Prostate gland (tissue), 2 donors: Measurements from ENCODE around the gene ERICH6B. TPM values are rescaled to one million over a fixed set of nuclear protein-coding genes. Genes with fewer than 3 reads are reported as not detected.

Experiments
- DNase-seq: peaks from one replicate; pipeline ENCODE4 v3.0.0-alpha.2; 2019; ENCODE audit warnings: low spot score
- H3K27ac ChIP-seq, 2 donors: fragments of 200-600 bp; sonication (generic); 2 replicates each; pipeline ENCODE4 v1.5.1; 2017 to 2019
- H3K27me3 ChIP-seq: fragments of 200-600 bp; sonication (generic); replicated peaks from 2 replicates; pipeline ENCODE4 v1.5.1; 2019; ENCODE audit not compliant: insufficient read depth
- H3K36me3 ChIP-seq, 2 donors: fragments of 200-600 bp; sonication (generic); 1 replicate in 1 of 2; 2 replicates in 1 of 2; pipeline versions ENCODE4 v1.5.1 to v1.8.1; 2017 to 2019
- H3K4me1 ChIP-seq: fragments of 200-600 bp; sonication (generic); replicated peaks from 2 replicates; pipeline ENCODE4 v1.5.1; 2019
- H3K4me3 ChIP-seq, 2 donors: fragments of 200-600 bp; sonication (generic); 2 replicates each; pipeline ENCODE4 v1.5.1; 2017 to 2019
- H3K9me3 ChIP-seq: fragments of 200-600 bp; sonication (generic); 2 replicates; pipeline ENCODE4 v1.5.1; 2017
- CTCF ChIP-seq, 4 experiments: fragments of 200-600 bp in 2 of 4; fragments of 450-650 bp in 2 of 4; sonication (generic) in 2 of 4; IDR thresholded peaks; 1 replicate in 3 of 4; 2 replicates in 1 of 4; pipeline ENCODE4 v1.5.1; 2016 to 2019; ENCODE audit warnings: antibody characterized with exemption in 4 of 4, mild to moderate bottlenecking in 2 of 4, moderate library complexity in 2 of 4
- POLR2A ChIP-seq: fragments of 450-650 bp; IDR thresholded peaks from one replicate; pipeline ENCODE4 v1.6.1; 2016; ENCODE audit warnings: antibody characterized with exemption, mild to moderate bottlenecking
- POLR2AphosphoS5 ChIP-seq: sonication (generic); formaldehyde crosslinking; IDR thresholded peaks from one replicate; pipeline ENCODE4 v1.6.1; 2017; ENCODE audit warnings: antibody characterized with exemption
- WGBS: methylation state at CpG from one replicate; pipeline ENCODE4 v1.1.5; 2018; 5-methylcytosine and 5-hydroxymethylcytosine counted together
- intact Hi-C: fragments of 100-400 bp; cut with DNase I; formaldehyde crosslinking; loops from one replicate; pipeline ENCODE4 v1.14.2; 2022
- total RNA-seq, 2 donors: library from RNA; depleted of rRNA; stranded (reverse); fragments of >200 nt; gene quantifications; one replicate each; pipeline ENCODE4 v1.1.0, GENCODE V29; 2016

ERICH6B gene
- total RNA-seq, 2 donors from 2014 or later: not detected

- Histone ChIP-seq H3K4me3 (no peak overlapping the region), H3K27me3 (no peaks in the 10 kb centered on the region), H3K4me1 (no peaks in the 10 kb centered on the region), H3K9me3 (no peaks in the 10 kb centered on the region), H3K27ac (no peak overlapping the region), H3K36me3 (peaks cover 6 to 10% of the 10 kb centered on the region in 2 donors)
- WGBS: 92% methylated on average over 3 of the region's 3 CpGs
- TF ChIP-seq POLR2A (no peak), POLR2AphosphoS5 (no peak), CTCF (IDR thresholded peaks at IDR 0.05) (no peak)
- intact Hi-C loops: loop anchor here (2.0 kb wide), 1 partner anchor 650 kb away; no protein-coding TSS in a partner anchor
- no peak for DNase-seq
These were observed 104.9 kb downstream of the ERICH6B start for GRCh38 chr13:45510672-45511071.

- intact Hi-C loops: no loop called here
- Histone ChIP-seq H3K4me3 (no peak overlapping the region), H3K4me1 (no peaks in the 10 kb centered on the region), H3K27me3 (no peaks in the 10 kb centered on the region), H3K27ac (no peak overlapping the region), H3K36me3 (peaks cover 6 to 18% of the 10 kb centered on the region in 2 donors), H3K9me3 (no peaks in the 10 kb centered on the region)
- TF ChIP-seq CTCF (IDR thresholded peaks at IDR 0.05) (no peak), POLR2AphosphoS5 (no peak), POLR2A (no peak)
- 85% methylated on average over 7 of the region's 7 CpGs for WGBS
- no peak for DNase-seq
These were observed 106.8 kb downstream of the ERICH6B start for GRCh38 chr13:45508776-45509175.

- intact Hi-C loops: no loop called here
- Histone ChIP-seq H3K9me3 (no peaks in the 10 kb centered on the region), H3K36me3 (peaks cover 2 to 24% of the 10 kb centered on the region in 2 donors), H3K27ac (no peak overlapping the region), H3K4me3 (no peak overlapping the region), H3K4me1 (no peaks in the 10 kb centered on the region), H3K27me3 (no peaks in the 10 kb centered on the region)
- 76% methylated on average over 6 of the region's 6 CpGs for WGBS
- DNase-seq: no peak
- TF ChIP-seq CTCF (IDR thresholded peaks at IDR 0.05) (no peak), POLR2A (no peak), POLR2AphosphoS5 (no peak)
These were observed 108.7 kb downstream of the ERICH6B start for GRCh38 chr13:45506811-45507210.

GRCh38 chr13:45503658-45504057, 111.9 kb downstream of the ERICH6B start:
- intact Hi-C loops: no loop called here
- H3K36me3 ChIP-seq: peaks cover 0 to 24% of the 10 kb centered on the region in 2 donors

More at GRCh38 chr13:45503658-45504057, 111.9 kb downstream of the ERICH6B start:
- no peaks in the 10 kb centered on the region for H3K27me3 ChIP-seq
- DNase-seq: no peak
- H3K27ac ChIP-seq: no peak overlapping the region
- no peak overlapping the region for H3K4me3 ChIP-seq
- TF ChIP-seq POLR2A (no peak), CTCF (IDR thresholded peaks at IDR 0.05) (no peak), POLR2AphosphoS5 (no peak)
- H3K9me3 ChIP-seq: no peaks in the 10 kb centered on the region
- H3K4me1 ChIP-seq: peaks cover 4% of the 10 kb centered on the region
